Panc1 (cell line): ENCODE results near the gene SPOCK1. TPM values are rescaled to one million over a fixed set of nuclear protein-coding genes. Genes with fewer than 3 reads are reported as not detected.

ENCODE experiments used
- ATAC-seq: fragments of 200-7000 bp; cut with Tn5 transposase; 2 replicates; pipeline ENCODE4 v1.9.1; 2020; ENCODE audit warnings: mild to moderate bottlenecking, moderate library complexity
- BruUV-seq: library from RNA; stranded (reverse); fragments of 400-500 nt; replicated peaks from 2 replicates; lab custom pipeline; 2021; lab: Mats Ljungman, UMichigan
- CTCF ChIA-PET: fragments of 300-600 bp; sonication (Branson Sonifier 250); formaldehyde crosslinking; loops from one replicate; lab custom pipeline; 2022; ENCODE audit warnings: antibody characterized with exemption; lab: Charles Lee
- POLR2A ChIA-PET: fragments of 300-600 bp; sonication (Branson Sonifier 250); formaldehyde crosslinking; loops from one replicate; lab custom pipeline; 2022; ENCODE audit warnings: antibody characterized with exemption; lab: Charles Lee
- DNase-seq: peaks from one replicate; pipeline ENCODE4 v3.0.0-alpha.2; 2010; ENCODE audit warnings: low read depth, low spot score
- H3K27ac ChIP-seq: 2 replicates; pipeline ENCODE4 v1.5.1; 2011; ENCODE audit warnings: mild to moderate bottlenecking, low read length, inconsistent platforms
- H3K27me3 ChIP-seq: fragments of 200-500 bp; sonication (Bioruptor generic); 2 replicates; pipeline ENCODE4 v1.6.0; 2014; ENCODE audit warnings: low read length, inconsistent platforms; ENCODE audit not compliant: control insufficient read depth, insufficient read depth
- H3K36me3 ChIP-seq: fragments of 200-500 bp; sonication (Bioruptor generic); 2 replicates; pipeline ENCODE4 v1.5.1; 2014; ENCODE audit warnings: inconsistent platforms, mild to moderate bottlenecking, low read length, moderate library complexity; ENCODE audit not compliant: control insufficient read depth, insufficient read depth
- H3K4me1 ChIP-seq: 2 replicates; pipeline ENCODE4 v1.5.1; 2011; ENCODE audit warnings: inconsistent platforms, mild to moderate bottlenecking, low read length, moderate library complexity; ENCODE audit not compliant: control insufficient read depth, insufficient read depth
- H3K4me3 ChIP-seq, 2 experiments: 2 replicates each; pipeline ENCODE4 v1.5.1; 2011 to 2012; ENCODE audit warnings: low read depth in 2 of 2, low read length in 2 of 2, mild to moderate bottlenecking in 2 of 2, inconsistent platforms in 1 of 2, moderate library complexity in 1 of 2
- H3K9me3 ChIP-seq: fragments of 200-500 bp; sonication (Bioruptor generic); 2 replicates; pipeline ENCODE4 v1.5.1; 2014; ENCODE audit warnings: low read depth, mild to moderate bottlenecking, inconsistent platforms, low read length, moderate library complexity; ENCODE audit not compliant: control insufficient read depth, insufficient read depth
- POLR2AphosphoS5 ChIP-seq: IDR thresholded peaks from 2 replicates; pipeline ENCODE4 v1.6.1; 2012; ENCODE audit warnings: mild to moderate bottlenecking, low read depth, low read length, moderate library complexity
- REST ChIP-seq, 2 experiments: IDR thresholded peaks; 2 replicates each; pipeline ENCODE4 v1.6.1; 2011 to 2012; ENCODE audit warnings: low read depth in 2 of 2, control low read depth in 1 of 2, low read length in 1 of 2, mild to moderate bottlenecking in 1 of 2, moderate library complexity in 1 of 2; ENCODE audit not compliant: insufficient read depth in 1 of 2
- SIN3A ChIP-seq: IDR thresholded peaks from 2 replicates; pipeline ENCODE4 v1.6.1; 2012; ENCODE audit warnings: low read depth, mild to moderate bottlenecking, low read length, moderate library complexity, borderline replicate concordance; ENCODE audit not compliant: insufficient read depth
- TCF7L2 ChIP-seq: IDR thresholded peaks from 2 replicates; pipeline ENCODE4 v1.6.1; 2011; ENCODE audit warnings: mild to moderate bottlenecking, low read depth, low read length, inconsistent platforms
- in situ Hi-C: cut with HindIII; loops from 2 replicates; pipeline ENCODE4 v1.10.0; 2016; ENCODE audit warnings: low sequenced_read_pairs, low pct_unique_long_range_greater_than_20kb
- intact Hi-C: fragments of 100-400 bp; cut with micrococcal nuclease; formaldehyde crosslinking; loops from one replicate; pipeline ENCODE4 v1.10.0; 2022; ENCODE audit not compliant: unreplicated experiment
- total RNA-seq: library from RNA; stranded (reverse); gene quantifications from one replicate; pipeline ENCODE4 v1.2.1, GENCODE V29; 2021; ENCODE audit not compliant: unreplicated experiment
- TF ChIP-seq, protein P1 (sequence below): fragments of 450-650 bp; IDR thresholded peaks from 2 replicates; pipeline ENCODE4 v1.5.1; 2017; ENCODE audit warnings: mild to moderate bottlenecking

Gene SPOCK1
- total RNA-seq, 1 experiment from 2014 or later, result 15.6 TPM

- Histone ChIP-seq H3K9me3 (no peaks in the 10 kb centered on the region), H3K27ac (no peak overlapping the region), H3K4me3 (no peak overlapping the region), H3K4me1 (no peaks in the 10 kb centered on the region), H3K36me3 (no peaks in the 10 kb centered on the region), H3K27me3 (no peaks in the 10 kb centered on the region)
- DNase-seq (no peak), ATAC-seq (no peak)
- intact Hi-C loops, result no loop called here
- in situ Hi-C loops, result no loop called here
- TF ChIP-seq TCF7L2, result no peak
- TF ChIP-seq, protein P1, sequence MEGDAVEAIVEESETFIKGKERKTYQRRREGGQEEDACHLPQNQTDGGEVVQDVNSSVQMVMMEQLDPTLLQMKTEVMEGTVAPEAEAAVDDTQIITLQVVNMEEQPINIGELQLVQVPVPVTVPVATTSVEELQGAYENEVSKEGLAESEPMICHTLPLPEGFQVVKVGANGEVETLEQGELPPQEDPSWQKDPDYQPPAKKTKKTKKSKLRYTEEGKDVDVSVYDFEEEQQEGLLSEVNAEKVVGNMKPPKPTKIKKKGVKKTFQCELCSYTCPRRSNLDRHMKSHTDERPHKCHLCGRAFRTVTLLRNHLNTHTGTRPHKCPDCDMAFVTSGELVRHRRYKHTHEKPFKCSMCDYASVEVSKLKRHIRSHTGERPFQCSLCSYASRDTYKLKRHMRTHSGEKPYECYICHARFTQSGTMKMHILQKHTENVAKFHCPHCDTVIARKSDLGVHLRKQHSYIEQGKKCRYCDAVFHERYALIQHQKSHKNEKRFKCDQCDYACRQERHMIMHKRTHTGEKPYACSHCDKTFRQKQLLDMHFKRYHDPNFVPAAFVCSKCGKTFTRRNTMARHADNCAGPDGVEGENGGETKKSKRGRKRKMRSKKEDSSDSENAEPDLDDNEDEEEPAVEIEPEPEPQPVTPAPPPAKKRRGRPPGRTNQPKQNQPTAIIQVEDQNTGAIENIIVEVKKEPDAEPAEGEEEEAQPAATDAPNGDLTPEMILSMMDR, result no peak
- CTCF ChIA-PET, result no interaction called here
- POLR2A ChIA-PET, result no interaction called here
- no TSS peak for BruUV-seq
These were observed 399.5 kb downstream of the SPOCK1 start for GRCh38 chr5:137099651-137100050.

DNA sequence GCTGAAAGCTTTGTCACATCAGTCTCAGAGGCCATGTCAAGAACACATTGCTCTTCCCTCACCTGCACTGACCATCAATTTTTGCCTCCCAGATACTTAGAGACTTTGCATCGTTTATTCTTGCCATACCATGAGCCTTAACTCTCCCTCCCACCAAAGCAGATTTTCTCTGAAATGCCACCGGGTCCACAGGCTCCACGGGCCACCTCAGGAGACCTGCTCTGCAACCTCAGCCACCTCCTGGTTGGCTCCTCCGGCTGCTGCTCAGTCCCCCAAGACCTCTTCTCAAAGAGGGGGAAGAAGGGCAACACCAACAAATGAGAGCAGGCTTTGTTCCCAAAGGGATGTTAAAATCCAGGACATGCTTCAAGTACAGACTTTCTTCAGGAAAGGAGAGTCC lies 400.5 kb downstream of the SPOCK1 start:
- ATAC-seq, result no peak
- CTCF ChIA-PET, result no interaction called here
- intact Hi-C loops, result no loop called here
- POLR2A ChIA-PET, result no interaction called here
- no peaks in the 10 kb centered on the region for H3K27me3 ChIP-seq
- H3K4me3 ChIP-seq, result no peak overlapping the region
- TF ChIP-seq REST (IDR thresholded peaks at IDR 0.05; ENCODE audit: insufficient read depth in 1 of 2, low read depth in 2 of 2, low read length in 1 of 2) (no peak), TCF7L2 (no peak), SIN3A (no peak), POLR2AphosphoS5 (no peak)
- TF ChIP-seq, protein P1, result no peak
- H3K27ac ChIP-seq, result no peak overlapping the region
- no peaks in the 10 kb centered on the region for H3K9me3 ChIP-seq
- H3K36me3 ChIP-seq, result no peaks in the 10 kb centered on the region
- in situ Hi-C loops, result no loop called here
- BruUV-seq, result no TSS peak
- no peak for DNase-seq
- H3K4me1 ChIP-seq, result no peaks in the 10 kb centered on the region
